Coronary artery (tissue), 2 donors: ENCODE results near the gene METTL15.
A peak's percentile ranks its signal among the peaks of the same experiment; 100 is the strongest.
"Not testable (repeated sequence)": the region's sequence is repeated elsewhere in the genome, so short reads cannot be mapped to it uniquely, and the experiment has no call there.

Experiments
- DNase-seq: peaks from one replicate; pipeline ENCODE4 v3.0.0-alpha.2; 2017; ENCODE audit warnings: low spot score
- H3K27ac ChIP-seq, 2 donors: fragments of 200-600 bp; sonication (generic); one replicate each; pipeline ENCODE4 v1.5.1; 2016 to 2019
- H3K4me3 ChIP-seq: fragments of 200-600 bp; sonication (generic); 2 replicates; pipeline ENCODE4 v1.5.1; 2016; ENCODE audit warnings: mild to moderate bottlenecking, moderate library complexity
- CTCF ChIP-seq: fragments of 200-600 bp; sonication (generic); IDR thresholded peaks from one replicate; pipeline ENCODE4 v1.5.1; 2019; ENCODE audit warnings: antibody characterized with exemption

The METTL15 gene

GRCh38 chr11:28110821-28111200 is 2.6 kb downstream of the METTL15 start:
- peak overlapping the region; percentile 73 for H3K4me3 ChIP-seq
- no peak for TF ChIP-seq CTCF
- H3K27ac ChIP-seq = peak overlapping the region; percentile 76 to 86
- DNase-seq = no peak

- TF ChIP-seq CTCF = no peak
- DNase-seq = no peak
- no peak overlapping the region for H3K27ac ChIP-seq
- H3K4me3 ChIP-seq = no peak overlapping the region
Observed at GRCh38 chr11:28114116-28114515, 5.9 kb downstream of the METTL15 start.

- H3K27ac ChIP-seq = no peak overlapping the region
- DNase-seq = no peak
- TF ChIP-seq CTCF = no peak
Observed at GRCh38 chr11:28114731-28115130, 6.5 kb downstream of the METTL15 start.

GRCh38 chr11:28117712-28118111 is 9.5 kb downstream of the METTL15 start:
- H3K4me3 ChIP-seq = no peak overlapping the region
- no peak overlapping the region for H3K27ac ChIP-seq
- no peak for DNase-seq
- no peak for TF ChIP-seq CTCF

More at GRCh38 chr11:28114731-28115130, 6.5 kb downstream of the METTL15 start:
- no peak overlapping the region for H3K4me3 ChIP-seq

- Histone ChIP-seq H3K4me3 (no peak overlapping the region), H3K27ac (no peak overlapping the region)
- no peak for TF ChIP-seq CTCF
- DNase-seq = no peak
Observed at GRCh38 chr11:28123151-28123581, 15.0 kb downstream of the METTL15 start.

GRCh38 chr11:28132548-28132947 is 24.4 kb downstream of the METTL15 start:
- H3K4me3 ChIP-seq = no peak overlapping the region
- H3K27ac ChIP-seq = no peak overlapping the region
- TF ChIP-seq CTCF = no peak
- no peak for DNase-seq

- no peak for TF ChIP-seq CTCF
- DNase-seq = no peak
- Histone ChIP-seq H3K27ac (no peak overlapping the region), H3K4me3 (no peak overlapping the region)
Observed at GRCh38 chr11:28133146-28133545, 25.0 kb downstream of the METTL15 start.

- not testable (repeated sequence) for DNase-seq, H3K4me3 ChIP-seq, H3K27ac ChIP-seq
Observed at GRCh38 chr11:28136157-28136556, 28.0 kb downstream of the METTL15 start.
